ENCODE results near the gene MZB1. TPM values are rescaled to one million over a fixed set of nuclear protein-coding genes. Genes with fewer than 3 reads are reported as not detected.

The MZB1 gene, protein sequence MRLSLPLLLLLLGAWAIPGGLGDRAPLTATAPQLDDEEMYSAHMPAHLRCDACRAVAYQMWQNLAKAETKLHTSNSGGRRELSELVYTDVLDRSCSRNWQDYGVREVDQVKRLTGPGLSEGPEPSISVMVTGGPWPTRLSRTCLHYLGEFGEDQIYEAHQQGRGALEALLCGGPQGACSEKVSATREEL
- not detected in 2 replicates for total RNA-seq

DNA sequence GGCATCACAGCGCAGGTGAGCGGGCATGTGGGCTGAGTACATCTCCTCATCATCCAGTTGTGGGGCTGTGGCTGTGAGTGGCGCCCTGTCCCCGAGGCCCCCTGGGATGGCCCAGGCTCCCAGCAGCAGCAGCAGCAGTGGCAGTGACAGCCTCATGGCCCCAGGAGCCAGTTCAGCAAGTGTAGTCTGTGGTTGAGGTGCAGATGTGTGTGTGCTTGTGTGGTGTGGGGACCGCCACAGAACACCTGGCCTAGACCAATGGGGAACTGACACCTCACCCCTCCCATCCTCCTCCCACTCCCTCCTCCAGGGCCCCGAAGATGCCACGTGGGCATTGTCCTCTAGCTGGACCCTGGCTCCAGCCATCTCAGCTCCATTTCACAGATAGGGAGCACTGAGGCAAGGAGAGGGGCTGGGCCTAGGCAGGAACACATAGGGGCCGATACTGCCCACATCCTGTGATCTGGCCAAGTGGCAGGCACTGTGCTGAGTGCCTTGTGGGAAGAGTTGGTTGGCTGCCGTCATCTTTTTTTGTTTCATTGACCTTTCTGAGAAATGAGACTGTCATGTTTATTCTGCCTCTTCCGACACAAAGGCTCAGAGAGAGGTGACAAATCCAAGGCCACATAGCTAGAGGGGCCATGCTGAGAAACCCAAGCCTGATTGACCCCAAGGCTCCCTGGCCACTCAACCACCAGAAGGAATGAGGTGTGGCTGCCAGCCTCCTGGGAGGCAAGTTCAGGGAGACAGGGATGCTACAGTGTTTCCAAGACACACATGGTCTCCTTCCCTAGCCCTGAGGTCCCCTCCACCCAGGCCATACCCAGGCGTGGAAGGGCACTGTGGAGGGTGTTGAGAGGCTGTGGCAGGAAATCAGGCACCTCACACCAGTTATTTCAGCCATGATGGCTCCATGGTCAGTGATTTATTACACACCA is at the start of gene MZB1:
MZB1 (minus strand) TSS at position 213 of the 938 bp plus-strand sequence; CDS start at position 156, 57 bp downstream.

DNA sequence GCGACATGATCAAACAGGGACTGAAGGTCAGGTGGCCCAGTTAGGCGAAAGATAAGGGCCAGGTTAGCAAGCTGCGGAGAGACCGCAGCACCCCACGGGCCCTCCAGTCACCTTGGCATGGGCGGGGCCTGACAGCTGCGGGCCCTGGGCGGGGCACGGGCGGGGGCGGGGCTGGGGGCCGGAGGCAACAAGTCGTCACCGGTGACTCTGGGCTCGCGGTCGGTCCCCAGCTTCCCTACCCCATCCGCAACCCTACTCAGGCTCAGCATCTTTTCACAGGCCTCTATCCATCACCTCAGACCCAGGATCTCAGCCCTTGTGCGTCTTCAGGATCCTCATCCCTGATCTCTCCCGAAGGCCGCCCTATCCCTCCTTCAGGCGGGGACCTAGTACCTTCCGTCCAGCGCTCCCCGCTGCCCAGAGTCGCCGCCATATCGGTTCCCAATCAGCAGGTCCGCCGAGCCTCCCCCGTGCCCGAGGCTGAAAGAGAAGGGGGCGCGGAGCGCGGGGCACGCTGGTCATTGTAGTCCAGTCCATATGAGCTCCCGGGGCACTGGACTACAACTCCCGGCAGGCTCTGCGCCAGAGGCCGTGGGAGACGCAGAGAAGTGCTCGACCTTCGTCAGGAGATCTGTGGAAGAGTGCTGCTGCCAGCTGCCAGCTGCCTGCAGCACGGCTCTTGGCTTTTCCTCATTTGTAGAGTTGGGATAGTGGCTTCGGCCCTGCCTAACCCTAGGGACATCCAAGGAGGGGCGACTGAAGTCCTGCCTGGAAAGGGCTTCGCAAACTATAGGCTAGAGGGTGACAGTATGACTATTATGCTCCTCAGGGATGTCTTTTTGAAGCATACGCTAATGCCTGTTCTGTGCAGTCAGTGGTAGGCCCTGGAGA is 49.5 kb upstream of the MZB1 start, which contains the start of gene DNAJC18:
DNAJC18 (minus strand) TSS at position 513 of the 891 bp plus-strand sequence; CDS start at position 433, 80 bp downstream.

DNA sequence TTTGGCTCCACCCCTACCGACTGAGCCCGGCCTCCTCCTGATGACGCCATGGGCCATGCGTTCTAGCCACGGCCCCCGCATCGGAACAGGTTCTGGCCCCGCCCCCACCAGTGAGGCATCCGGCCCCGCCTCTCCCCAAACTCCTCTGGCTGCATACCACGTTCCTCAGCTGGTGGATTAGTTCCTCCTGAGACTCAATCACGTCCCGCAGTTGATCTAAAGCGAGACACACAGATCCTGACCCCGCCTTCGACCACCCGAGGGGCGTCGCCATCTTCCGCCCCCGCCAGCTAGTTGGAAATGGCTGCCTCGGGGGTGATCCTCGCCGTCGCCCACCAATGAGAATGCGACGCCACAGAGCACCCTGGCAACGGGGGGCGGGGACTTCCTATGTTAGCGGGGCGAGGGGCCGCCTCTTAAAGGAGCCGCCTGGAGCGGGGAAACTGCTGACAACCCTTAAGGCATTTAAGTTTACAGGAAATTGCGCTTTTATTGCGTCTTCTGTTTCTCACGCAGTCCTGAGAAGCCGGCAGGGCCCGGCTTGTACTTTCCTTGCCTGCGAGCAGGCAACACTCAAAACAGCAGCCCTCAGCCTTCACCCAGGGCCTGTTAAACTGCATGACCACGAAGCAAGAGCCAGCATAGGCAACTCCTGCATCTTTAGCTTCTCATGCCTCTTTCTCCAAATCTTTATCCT is 14.2 kb upstream of the MZB1 start, which contains the start of gene SPATA24:
SPATA24 (minus strand) TSS at position 303 of the 697 bp plus-strand sequence; CDS start at position 274, 29 bp downstream.

DNA sequence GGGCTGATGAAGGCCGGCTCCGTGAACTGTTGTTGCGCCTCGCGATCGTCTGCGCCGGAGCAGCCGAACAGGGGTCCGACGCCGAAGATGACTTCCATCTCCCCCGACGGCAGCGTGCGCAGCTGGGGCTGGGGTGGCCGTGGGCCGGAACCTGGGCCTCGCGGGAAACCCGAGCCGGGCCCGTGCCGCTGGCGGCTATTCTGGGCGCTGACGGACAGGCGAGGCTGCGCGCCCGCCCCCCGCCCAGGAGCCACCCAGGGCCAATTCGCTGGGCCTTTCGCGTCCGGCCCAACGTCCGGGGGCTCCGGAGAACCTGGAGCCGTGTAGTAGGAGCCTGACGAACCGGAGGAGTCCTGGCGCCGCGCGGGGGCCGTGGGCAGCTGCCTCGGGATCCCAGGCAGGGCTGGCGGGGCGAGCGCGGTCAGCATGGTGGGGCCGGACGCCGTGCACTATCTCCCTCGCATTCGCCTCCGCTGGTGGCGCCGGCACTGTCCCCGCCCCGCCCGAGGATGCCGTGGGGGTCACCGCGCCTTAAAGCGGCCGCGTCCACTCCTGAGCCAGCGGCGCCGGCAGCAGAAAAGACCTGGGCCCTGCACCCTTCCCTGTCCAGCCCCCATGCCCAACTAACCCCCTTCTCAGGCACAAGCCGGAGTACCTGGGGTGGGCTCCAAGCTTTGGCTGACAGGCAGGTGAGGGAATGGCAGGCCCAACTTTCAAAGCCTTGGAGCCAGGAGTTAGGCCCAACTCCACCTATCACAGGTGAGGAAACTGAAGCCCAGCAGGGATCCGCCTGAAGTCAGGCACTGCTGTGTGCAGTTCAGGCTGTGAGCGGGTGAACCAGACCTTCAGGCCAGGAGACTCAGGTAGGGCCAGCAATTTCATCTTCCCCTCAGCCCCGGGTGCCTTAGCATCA is 5.2 kb upstream of the MZB1 start, which contains the start of gene PROB1:
PROB1 (minus strand) TSS at position 451 of the 913 bp plus-strand sequence; CDS start at position 428, 23 bp downstream.

DNA sequence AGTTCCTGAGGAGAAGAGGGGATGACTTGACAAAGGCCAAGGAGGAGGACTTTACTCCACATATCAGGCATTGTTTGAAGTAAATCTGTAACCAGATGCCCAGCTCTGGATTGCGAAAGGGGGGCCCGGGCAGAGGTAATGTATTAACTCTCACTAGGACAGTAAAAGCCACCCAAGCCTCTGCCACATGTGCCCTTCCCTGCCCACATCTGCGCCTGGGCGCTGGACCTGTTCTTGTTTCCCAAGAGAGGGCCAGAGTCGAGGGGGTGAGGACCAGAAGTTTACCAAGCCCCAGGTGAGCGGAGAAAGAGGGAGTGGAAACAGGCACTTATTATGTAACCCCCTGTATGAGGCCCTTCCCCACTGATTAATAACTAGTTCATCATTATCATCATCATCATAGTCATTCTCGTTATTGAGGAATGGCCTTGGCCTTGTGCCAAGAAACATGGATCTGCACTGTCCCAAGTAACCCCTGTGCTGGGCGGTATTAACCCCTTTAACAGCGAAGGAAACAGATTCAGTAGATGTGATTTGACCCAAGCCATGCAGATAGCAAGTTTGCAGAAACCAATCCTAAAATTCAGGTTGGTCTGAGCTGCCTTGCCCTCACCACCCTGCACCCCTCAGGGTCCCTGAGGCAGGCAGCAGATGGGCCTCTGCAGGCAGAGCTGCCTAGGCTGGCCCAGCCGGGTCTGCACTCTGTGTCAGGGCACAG is 6.3 kb downstream of the MZB1 start, which contains the start of gene SLC23A1:
SLC23A1 (minus strand) TSS at position 23 of the 718 bp plus-strand sequence. CDS start 44 bp downstream, outside the sequence.

DNA sequence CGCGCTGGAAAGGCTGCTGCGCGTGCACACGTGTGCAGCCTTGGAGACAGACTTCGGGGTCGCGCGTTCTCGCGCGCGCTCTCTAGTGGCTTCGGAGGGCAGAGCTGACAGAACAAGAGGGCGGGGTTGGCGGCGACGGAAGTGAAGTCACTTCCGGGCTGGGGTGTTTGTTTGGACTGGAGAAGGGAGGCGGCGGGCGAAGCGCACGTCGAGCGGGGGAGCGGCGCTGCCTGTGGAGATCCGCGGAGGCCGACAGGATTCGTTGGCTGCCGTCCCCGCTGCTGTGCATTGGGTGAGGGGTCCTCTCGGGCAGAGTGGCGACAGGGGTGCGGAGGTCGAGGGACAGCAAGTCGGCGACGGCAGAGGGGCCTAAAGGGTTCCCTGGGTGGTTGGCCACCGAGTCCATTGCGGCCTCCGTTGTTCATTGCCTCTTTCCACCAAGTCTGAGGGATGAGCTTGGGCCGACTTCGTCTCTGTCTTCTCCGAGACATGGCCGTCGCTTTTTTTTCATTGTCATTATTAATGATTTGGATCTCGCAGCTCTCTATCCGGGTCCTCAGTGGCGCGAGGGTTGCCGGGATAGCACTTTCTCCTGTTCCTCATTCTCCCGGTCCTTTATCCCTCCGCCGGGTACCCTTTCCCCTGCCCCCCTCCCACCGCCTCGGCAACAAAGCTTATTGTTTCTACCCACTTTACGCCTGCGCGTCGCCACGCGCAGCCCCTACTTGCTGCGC is 47.9 kb downstream of the MZB1 start, which contains the start of gene PAIP2:
PAIP2 (plus strand) TSS at position 166 of the 734 bp plus-strand sequence. CDS start 21,931 bp downstream, outside the sequence.

Other genes starting within 250 kb of the MZB1 start
- 57.9 and 105 TPM in 2 replicates for gene SIL1, start 191.5 kb downstream of the MZB1 start, total RNA-seq
- gene MATR3, start 96.2 kb downstream of the MZB1 start, total RNA-seq = 255 and 325 TPM in 2 replicates
- gene PAIP2, start 48.1 kb downstream of the MZB1 start, total RNA-seq = 84.4 and 92.4 TPM in 2 replicates
- gene SLC23A1, start 6.6 kb downstream of the MZB1 start, total RNA-seq = not detected in 2 replicates
- gene PROB1, start 5.2 kb upstream of the MZB1 start, total RNA-seq = 0.87 and 1.00 TPM in 2 replicates
- gene SPATA24, start 14.2 kb upstream of the MZB1 start, total RNA-seq = 4.0 and 4.9 TPM in 2 replicates
- 4.1 and 8.7 TPM in 2 replicates for gene DNAJC18, start 49.6 kb upstream of the MZB1 start, total RNA-seq
- gene ECSCR, start 72.8 kb upstream of the MZB1 start, total RNA-seq = 0.25 and 0.55 TPM in 2 replicates
- not detected in 2 replicates for gene SMIM33, start 81.1 kb upstream of the MZB1 start, total RNA-seq
- gene STING1, start 92.8 kb upstream of the MZB1 start, total RNA-seq = 8.6 and 9.5 TPM in 2 replicates
- gene UBE2D2, start 171.4 kb upstream of the MZB1 start, total RNA-seq = 46.5 and 49.8 TPM in 2 replicates